SKM-1 treated with dmso at 0.1 percent for 144 hours (cell line): Measurements from ENCODE around the gene STAU1.
"Not testable (repeated sequence)": the region's sequence is repeated elsewhere in the genome, so short reads cannot be mapped to it uniquely, and the experiment has no call there.

ENCODE experiments used
- DNase-seq: peaks from one replicate; lab custom pipeline; 2025; ENCODE audit not compliant: unreplicated experiment; lab: John Stamatoyannopoulos, UW

STAU1 gene

DNA sequence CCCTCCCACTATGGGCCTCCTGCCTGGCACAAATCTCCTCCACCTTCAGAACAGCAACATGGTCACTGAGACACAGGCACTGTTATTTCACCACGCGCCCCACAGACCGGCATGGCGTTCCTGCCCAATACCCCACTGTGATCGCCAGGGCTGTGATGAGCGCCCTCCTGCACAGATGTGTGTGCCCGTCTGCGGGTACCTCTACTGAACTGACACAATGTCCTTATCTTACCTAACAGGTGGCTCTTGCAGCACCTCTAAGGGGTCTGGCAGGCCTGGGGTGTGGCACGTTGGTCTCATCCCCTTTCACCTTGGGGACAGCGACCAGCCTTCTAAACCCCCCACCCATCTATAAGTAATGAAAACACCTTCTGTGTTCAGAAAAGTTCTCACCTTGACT is 64.2 kb downstream of the STAU1 start:
- no peak for DNase-seq

DNA sequence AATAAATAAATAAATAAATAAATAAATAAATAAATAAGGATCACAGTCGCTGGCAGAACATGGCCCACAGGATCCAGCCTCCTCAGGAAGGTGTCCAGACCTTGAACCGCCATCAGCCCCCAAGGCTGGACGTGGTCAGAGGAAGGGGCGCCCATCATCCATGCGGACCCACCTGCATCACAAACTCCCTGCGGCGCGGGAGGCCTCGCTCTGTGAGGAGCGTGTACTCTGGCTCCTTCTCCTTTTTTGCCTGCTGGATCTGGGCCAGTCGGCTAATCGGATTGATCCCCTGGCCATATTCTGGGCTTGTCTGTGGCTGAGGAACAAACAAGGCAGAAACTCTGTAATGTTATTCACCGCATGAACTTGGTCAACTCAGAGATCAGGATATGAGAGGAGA is 65.2 kb downstream of the STAU1 start:
- DNase-seq, result no peak

DNA sequence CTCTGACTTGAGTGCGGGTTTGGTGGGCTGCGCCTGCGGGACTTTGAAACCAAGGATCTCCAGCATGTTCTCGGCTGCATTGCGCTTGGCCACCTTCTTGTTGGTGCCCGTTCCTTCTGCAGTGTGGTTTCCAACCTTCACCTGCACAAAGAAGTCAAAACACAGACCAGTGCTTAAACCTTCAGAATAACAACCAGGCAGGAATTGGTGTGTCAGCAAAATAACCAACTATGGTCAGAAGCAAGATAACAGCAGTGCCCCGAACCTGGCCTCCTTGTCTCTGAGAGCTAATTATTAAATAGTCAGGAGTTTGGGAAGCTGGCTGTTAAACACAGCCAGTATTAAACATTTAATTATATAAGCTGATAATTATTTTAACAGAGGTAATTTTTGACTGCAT is 68.1 kb downstream of the STAU1 start:
- DNase-seq, result no peak

DNA sequence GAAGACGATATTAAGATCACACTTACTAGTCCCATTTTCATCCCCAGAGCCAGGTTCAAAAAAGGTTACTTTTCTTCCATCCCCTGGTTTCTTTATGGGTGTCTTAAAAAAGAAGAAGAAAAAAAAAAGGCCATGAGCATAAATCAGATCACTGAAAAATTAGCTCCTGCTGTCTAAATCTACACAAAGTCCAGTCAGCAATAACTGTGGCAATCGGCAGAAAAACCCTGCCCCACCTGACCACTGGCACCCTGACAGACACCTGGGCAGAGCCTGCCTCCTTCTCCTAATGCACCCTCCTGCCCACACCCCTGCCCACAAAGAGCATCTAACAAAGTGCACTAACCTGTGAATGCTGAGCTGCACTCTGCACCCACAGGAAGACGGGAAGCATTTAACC is 69.8 kb downstream of the STAU1 start:
- no peak for DNase-seq

GRCh38 chr20:49115564-49115963 is 72.6 kb downstream of the STAU1 start:
- no peak for DNase-seq

DNA sequence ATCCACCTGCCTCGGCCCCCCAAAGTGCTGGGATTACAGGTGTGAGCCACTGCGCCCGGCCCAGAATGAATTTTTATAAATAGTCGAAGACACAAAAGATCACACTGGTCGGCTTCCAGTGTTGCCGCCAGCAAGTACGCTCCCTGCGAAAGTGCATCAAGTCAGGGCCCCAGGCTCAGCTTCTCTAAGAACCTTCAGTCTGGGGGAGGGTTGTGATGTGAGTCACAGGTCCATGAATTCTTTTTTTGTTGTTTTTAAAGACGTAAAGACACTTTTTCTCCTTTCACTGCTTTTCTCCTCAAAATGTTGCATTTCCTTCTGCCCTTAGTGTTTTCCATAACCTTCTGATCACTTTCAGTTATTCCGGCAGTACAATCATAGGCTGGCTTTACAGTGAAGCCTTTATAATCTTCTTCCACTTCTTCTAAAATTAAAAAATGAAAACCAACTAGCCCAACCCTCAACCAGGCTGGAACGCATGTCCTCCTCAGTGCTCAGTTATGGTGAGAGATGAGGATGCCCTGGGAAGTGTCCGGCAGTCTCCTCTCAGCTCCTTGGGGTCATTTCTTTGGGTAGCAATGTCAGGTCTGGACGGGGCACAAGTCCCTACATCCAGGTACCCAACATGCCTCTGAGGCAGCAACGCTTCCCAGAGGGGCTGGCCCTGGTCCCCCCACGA is 75.4 kb downstream of the STAU1 start:
- DNase-seq, result no peak

DNA sequence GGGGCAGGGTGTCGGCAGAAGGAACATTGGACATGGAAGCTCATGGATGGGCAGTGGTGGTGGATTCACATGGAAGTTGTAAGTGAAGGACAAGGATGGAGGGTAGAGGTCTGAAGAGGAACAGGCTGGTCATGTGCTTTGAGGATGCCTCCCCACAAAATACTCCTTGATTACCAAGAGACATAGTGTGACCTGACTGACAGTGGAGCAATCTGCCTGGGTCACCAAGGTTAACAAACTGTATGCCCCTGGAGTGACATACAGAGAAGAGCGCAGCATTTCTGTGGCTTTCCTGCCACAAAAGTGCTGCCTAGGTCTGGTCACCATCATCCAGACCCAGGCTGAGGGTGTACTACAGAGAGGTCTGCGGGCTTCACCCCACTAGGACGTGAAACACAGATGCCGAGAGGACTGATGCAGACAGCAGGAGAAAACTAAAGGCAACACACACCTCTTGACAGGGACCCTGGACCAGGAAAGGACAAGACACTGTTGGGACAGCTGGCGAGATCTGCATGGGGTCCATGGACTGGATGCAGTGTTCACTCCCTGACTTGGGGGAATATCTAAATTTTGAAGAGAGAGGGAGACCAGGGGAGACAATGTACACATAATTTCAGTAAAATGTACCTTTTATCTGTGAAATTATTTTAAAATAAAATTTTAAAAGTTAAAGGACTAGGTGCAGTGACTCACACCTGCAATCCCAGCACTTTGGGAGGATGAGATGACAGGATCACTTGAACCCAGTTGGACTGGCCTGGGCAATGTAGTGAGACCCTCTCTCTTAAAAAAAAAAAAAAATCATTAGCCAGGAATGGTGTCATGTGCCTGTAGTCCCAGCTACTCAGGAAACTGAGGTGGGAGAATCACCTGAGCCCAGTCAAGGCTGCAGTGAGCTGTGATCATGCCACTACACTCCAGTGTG is 77.1 kb downstream of the STAU1 start:
- no peak for DNase-seq

GRCh38 chr20:49106328-49106727 is 81.8 kb downstream of the STAU1 start:
- DNase-seq, result no peak

DNA sequence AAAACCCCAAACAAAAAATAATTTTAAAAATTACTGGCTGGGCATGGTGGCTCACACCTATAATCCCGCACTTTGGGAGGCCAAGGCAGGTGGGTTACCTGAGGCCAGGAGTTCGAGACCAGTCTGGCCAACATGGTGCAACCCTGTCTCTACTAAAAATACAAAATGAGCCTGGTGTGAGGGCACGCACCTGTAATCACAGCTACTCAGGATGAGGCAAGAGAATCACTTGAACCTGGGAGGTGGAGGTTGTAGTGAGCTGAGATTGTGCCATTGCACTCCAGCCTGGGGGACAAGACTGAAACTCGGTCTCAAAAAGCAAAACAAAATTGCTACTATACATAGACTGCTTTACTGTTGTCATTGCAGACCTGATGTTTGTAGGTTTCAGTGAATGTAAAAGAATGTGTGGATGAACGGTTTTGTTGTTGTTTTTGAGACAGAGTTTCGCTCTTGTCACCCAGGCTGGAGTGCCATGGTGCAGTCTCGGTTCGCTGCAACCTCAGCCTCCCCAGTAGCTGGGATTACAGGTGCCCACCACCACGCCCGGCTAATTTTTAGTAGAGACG is 83.1 kb downstream of the STAU1 start:
- not testable (repeated sequence) for DNase-seq

GRCh38 chr20:49104365-49104648 is 83.8 kb downstream of the STAU1 start:
- DNase-seq, result no peak

DNA sequence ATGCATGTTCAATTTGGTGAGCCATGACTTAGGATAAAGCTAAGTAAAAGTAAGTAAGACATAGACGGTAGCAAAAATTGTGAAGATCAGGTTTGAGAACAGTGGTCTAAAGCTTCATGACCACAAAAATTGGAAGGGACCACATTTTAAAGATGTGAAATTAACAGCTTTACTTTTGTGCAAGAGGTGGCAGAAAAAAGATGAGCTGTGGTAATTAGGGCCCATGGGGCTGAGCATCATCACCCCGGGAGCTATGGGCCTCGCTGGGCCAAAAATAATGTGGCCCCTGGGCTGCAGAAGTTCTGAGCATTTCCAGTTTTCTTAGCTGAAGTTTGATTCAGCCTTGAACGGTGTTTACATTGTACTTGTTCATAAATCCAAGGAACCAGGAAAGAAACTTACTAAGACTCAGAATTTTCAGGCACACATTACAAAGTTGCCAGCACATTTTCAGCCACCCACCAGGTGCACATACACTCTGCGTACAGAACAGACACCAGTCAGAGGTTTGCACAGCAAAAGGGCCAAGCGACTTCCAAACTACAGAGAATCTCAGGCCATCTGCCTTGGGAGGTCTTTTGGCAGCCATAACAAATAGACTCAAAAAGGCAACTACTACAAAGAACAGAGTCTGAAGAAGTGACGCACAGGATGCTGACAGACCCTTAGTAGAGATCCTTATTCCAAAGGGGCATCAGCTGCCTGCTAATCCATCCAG is 84.3 kb downstream of the STAU1 start:
- DNase-seq, result no peak

- DNase-seq, result no peak
These were observed 85.1 kb downstream of the STAU1 start for GRCh38 chr20:49103019-49103418.

GRCh38 chr20:49100972-49101371 is 87.2 kb downstream of the STAU1 start:
- DNase-seq, result no peak

DNA sequence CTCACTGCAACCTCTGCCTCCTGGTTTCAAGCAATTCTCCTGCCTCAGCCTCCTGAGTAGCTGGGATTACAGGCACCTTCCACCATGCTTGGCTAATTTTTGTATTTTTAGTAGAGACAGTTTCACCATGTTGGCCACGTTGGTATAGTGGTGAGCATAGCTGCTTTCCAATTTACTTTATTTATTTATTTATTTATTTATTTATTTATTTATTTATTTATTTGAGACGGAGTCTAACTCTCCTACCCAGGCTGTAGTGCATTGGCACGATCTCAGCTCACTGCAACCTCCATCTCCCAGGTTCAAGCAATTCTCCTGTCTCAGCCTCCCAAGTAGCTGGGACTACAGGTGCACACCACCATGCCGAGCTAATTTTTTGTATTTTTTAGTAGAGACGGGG is 87.8 kb downstream of the STAU1 start:
- DNase-seq, result not testable (repeated sequence)

DNA sequence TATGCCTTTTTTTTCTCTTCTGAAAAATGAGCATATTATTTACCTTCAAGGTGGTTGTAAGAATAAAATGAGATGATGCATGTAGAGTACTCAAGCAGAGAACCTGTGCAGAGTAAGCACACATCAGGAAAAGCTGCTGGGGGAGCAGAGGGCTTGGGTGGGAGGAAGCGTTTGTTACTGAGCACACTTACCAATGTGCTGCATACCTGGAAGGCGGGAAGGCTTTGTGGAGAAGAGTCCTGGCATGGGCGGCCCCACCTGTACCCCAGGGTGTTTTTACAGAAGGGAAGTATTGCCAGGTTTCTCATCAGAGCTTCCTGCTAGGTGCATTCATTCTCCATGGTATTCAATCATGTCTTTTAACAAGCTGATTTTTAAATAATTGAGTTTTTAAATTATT is 89.1 kb downstream of the STAU1 start:
- no peak for DNase-seq

DNA sequence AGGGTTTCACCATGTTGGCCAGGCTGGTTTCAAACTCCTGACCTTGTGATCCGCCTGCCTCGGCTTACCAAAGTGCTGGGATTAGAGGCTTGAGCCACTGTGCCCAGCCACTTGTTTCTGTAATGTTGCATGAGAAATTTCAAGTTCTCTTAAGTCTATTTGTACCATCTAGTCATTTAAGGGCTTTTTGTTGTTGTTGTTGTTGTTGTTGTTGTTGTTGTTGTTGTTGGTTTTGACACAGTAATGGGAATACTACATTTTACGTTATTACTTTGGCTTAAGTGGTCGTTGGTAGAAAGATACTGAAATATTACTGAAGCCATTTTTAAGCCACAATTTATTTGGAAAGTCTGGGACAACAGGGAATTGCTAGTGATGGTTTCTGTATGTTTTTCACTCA is 90.0 kb downstream of the STAU1 start:
- no peak for DNase-seq

DNA sequence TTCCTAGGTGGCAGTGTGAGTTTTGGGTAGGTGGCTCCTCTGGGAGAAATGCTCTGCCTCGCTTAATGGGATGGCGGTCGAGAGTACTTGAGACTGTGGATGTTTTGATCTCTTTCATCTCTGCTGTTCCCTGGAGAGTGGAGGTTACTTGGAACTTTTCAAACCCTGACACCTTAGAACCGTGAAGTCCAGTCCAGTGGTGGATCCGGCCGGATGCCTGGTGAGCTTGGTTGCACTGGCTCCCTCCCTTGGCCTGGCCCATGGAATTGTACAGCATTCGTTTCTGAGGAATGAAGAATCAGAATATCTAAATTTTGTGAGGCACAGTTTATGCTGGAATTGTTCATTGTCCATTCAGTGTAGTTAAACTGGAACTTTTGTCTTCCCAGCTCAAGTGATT is 91.0 kb downstream of the STAU1 start:
- DNase-seq, result no peak

GRCh38 chr20:49096203-49096730 is 91.9 kb downstream of the STAU1 start:
- DNase-seq, result no peak

DNA sequence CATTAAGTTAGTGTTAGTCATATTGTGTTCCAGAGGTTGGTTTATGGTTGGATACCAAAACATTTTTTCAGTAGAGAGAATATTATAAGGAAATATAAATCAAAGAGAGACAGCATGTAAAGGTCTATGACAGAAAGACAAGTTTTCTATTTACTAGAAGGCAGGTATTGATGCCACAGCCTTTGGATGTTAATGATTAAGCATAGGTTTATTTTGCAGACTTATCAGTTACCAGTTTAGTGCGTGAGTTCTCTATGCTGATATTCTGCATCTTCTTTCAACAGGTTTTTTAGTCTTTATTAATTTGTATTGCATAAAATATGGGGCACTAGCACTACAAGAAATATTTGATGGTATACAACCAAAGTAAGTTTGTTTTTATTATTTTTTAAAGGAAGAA is 96.4 kb downstream of the STAU1 start:
- DNase-seq, result no peak

DNA sequence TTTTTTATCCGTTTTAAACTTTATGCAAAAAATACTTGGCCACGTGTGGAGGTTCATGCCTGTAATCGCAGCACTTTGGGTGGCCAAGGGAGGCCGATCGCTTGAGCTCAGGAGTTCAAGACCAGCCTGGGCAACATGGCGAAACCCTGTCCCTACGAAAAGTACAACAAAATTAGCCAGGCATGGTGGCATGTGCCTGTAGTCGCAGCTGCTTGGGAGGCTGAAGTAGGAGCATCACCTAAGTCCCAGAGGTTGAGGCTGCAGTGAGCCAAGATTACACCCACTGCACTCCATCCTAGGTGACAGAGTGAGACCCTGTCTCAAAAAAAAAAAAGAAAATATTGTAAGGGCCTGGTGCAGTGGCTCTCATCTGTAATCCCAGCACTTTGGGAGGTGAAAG is 97.0 kb downstream of the STAU1 start:
- no peak for DNase-seq

- DNase-seq, result not testable (repeated sequence)
These were observed 105.8 kb downstream of the STAU1 start for GRCh38 chr20:49082295-49082694.
